HL-60/S4 (cell line): Measurements from ENCODE around the gene NAP1L4.

Experiments used
- in situ Hi-C: fragments of 300-500 bp; cut with MboI; formaldehyde crosslinking; loops from 2 replicates; pipeline ENCODE4 v1.14.3; 2022; ENCODE audit warnings: low sequenced_read_pairs

The NAP1L4 gene

GRCh38 chr11:2995893-2996554, 3.9 kb upstream of the NAP1L4 start:
- in situ Hi-C loops: no loop called here

- in situ Hi-C loops: no loop called here
Measured at GRCh38 chr11:2995031-2995561, 3.0 kb upstream of the NAP1L4 start.

GRCh38 chr11:2994336-2994730, 2.2 kb upstream of the NAP1L4 start:
- in situ Hi-C loops: no loop called here

GRCh38 chr11:2992997-2993325, 832 bp upstream of the NAP1L4 start:
- in situ Hi-C loops: no loop called here

- in situ Hi-C loops: no loop called here
Measured at GRCh38 chr11:2991452-2992233, 486 bp downstream of the NAP1L4 start.

- in situ Hi-C loops: no loop called here
Measured at GRCh38 chr11:2990617-2991451, 1.3 kb downstream of the NAP1L4 start.

- in situ Hi-C loops: no loop called here
Measured at GRCh38 chr11:2989551-2989950, 2.6 kb downstream of the NAP1L4 start.

- in situ Hi-C loops: no loop called here
Measured at GRCh38 chr11:2989006-2989405, 3.1 kb downstream of the NAP1L4 start.

- in situ Hi-C loops: no loop called here
Measured at GRCh38 chr11:2987881-2988861, 4.0 kb downstream of the NAP1L4 start.

GRCh38 chr11:2983908-2984307, 8.2 kb downstream of the NAP1L4 start:
- in situ Hi-C loops: no loop called here

- in situ Hi-C loops: no loop called here
Measured at GRCh38 chr11:2982214-2982613, 9.9 kb downstream of the NAP1L4 start.

GRCh38 chr11:2981130-2981529, 11.0 kb downstream of the NAP1L4 start:
- in situ Hi-C loops: no loop called here

GRCh38 chr11:2980168-2980840, 11.8 kb downstream of the NAP1L4 start:
- in situ Hi-C loops: no loop called here

- in situ Hi-C loops: no loop called here
Measured at GRCh38 chr11:2977113-2977512, 15.0 kb downstream of the NAP1L4 start.

- in situ Hi-C loops: no loop called here
Measured at GRCh38 chr11:2976294-2977063, 15.7 kb downstream of the NAP1L4 start.

- in situ Hi-C loops: no loop called here
Measured at GRCh38 chr11:2975594-2975993, 16.5 kb downstream of the NAP1L4 start.

- in situ Hi-C loops: no loop called here
Measured at GRCh38 chr11:2974272-2974671, 17.9 kb downstream of the NAP1L4 start.

- in situ Hi-C loops: no loop called here
Measured at GRCh38 chr11:2968341-2968900, 23.7 kb downstream of the NAP1L4 start.

GRCh38 chr11:2964782-2965181, 27.3 kb downstream of the NAP1L4 start:
- in situ Hi-C loops: no loop called here
